ENCODE results near the gene TEAD3.

Gene TEAD3

DNA sequence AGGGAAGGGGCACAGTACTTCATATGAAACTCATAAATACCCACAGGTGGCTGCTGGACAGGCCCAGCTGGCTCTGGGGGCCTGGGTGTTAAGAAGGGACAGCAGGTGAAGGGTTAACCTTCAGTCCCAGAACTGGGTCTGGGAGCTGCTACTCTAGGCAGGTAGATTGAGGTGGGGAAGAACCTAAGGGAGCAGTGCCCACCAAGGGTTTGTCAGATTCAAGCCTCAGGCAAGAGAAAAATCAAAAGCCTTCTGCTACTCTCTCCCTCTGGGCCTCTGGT is 23.1 kb downstream of the TEAD3 start:
- DNase-seq: no peak

GRCh38 chr6:35473075-35473849 is 23.6 kb downstream of the TEAD3 start:
- DNase-seq: no peak

- DNase-seq: no peak
These were observed 25.0 kb downstream of the TEAD3 start for GRCh38 chr6:35471836-35472345.

DNA sequence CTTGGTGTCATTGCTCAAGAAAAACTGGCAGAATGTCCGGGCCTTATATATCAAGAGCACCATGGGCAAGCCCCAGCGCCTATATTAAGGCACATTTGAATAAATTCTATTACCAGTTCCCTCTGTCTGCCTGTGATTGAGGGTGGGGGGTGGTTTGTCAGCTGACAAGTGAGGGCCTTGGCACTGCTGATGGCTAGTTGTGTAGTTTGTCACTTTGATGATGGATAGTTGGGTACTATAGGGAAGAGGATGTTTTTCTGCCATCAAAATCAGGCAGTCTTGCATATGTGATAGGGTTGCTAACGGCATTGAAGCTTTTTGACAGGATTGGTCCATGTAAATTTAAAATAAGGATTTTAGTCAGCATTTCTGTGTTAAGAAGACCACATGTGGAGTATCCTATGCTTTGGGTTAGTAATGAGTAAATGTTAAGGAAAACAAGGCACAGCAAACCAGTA is 26.2 kb downstream of the TEAD3 start:
- DNase-seq: no peak

GRCh38 chr6:35469751-35470662 is 26.9 kb downstream of the TEAD3 start:
- no peak for DNase-seq

GRCh38 chr6:35468980-35469750 is 27.7 kb downstream of the TEAD3 start:
- DNase-seq: no peak

GRCh38 chr6:35468181-35468979 is 28.5 kb downstream of the TEAD3 start, which contains the start of gene RPL10A:
Gene RPL10A, plus strand, starts transcription at chr6:35468401. Its CDS starts 34 bp downstream, at chr6:35468435.
- peak; percentile 81 for DNase-seq

DNA sequence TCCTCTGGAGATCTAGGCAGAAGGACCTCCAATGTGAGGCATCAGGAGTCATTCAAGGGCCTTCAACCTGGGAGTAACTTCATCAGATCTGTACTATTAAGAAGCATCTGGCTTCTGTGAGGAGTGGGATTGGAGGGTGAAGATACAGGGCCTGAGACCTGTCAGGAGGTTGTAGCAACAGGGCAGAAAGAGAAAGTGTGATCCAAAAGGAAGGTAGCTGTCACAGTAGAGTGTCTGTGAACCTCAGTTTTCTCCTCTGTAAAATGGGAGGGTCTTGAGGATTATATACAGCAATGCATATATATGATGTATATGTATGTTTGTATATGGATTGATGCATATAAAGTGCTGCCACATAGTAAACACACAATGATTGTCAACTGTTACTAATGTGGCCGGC is 31.2 kb downstream of the TEAD3 start:
- no peak for DNase-seq

DNA sequence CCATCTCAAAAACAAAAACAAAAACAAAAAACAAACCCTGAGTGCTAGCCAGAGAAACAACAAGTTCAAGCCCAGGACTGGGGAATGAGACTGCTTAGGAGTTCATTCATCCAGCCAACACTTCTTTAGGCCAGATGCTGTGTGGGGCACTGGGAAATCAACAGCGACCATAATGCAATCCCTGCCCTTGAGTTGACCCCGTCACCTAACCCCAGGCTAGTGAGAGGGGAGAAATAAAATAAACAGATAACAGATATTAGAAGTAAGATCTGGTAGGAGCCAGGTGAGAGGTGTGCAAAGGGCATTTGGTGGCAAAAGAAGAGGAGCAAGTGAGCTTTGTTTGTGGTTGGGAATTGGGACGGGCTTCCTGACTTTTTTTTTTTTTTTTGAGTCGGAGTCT is 33.6 kb downstream of the TEAD3 start:
- no peak for DNase-seq

DNA sequence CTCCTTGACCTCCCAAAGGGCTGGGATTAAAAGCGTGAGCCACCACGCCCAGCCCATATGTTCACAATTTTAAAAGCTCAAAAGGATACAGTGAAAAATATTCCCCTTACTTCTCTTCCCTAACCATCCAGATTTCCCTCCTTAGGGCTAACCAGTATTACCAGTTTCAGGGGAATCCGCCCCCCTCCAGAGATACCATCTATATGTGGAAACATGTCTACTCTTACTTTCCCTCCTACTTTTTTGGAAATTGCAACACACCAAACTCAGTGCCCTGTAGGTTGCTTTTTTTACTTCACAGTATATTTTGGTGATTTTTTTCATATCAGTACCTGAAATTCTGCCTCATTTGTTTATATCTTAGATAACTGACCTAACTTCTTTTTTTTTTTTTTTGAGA is 35.6 kb downstream of the TEAD3 start:
- no peak for DNase-seq

DNA sequence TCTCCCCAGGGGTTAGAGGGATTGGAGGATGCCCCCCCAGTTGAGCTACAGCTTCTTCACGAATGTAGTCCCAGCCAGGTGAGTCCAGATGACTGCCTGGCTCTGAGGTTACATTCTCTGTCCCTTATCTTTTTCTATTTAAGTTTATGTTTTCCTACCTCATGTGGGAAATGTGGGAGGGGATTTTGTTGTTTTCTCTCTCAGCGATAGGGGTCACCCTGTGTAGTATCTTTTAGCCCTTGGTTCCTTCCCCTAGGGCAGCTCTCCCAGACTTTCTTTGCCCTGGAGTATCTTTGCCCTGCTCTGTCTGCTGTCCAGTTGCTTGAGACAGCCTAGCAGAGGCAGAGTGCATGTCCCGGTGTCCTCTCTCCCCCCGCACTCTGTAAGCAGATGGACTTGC is 39.0 kb downstream of the TEAD3 start:
- DNase-seq: no peak

DNA sequence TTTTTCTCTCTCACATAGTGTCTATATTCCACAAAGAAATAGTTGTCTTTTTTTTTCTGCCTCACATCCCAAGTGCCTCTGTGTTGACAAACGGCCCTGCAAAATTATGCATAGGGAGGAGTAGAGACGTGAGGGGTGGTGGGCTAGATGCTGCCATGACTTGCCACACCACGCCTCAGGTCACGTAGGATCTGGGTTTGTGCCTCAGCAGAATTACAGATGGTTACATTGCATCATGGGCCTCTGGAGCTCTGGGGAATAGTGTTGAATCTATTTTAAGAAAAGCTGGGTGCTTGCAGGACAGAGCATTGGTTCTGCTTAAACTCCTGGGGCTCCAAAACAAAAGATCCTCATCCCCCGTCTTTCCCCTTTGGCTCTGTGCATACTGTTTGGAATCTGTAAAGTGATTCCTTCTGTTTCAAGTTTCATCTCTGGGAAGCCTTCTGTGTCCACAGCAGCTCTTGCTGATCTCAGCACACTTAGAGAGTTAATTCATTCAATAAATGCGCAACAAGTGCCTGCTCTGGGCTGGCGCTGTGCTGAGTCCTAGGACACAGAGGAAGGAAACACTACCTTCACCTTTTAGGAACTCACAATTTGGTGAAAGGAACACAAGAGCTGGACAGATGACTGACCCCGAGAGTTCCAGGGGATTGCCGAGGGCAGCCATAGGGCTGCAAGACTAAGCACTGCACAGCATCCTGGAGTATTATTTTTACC is 42.3 kb downstream of the TEAD3 start:
- DNase-seq: no peak

GRCh38 chr6:35453236-35453635 is 43.6 kb downstream of the TEAD3 start:
- no peak for DNase-seq

DNA sequence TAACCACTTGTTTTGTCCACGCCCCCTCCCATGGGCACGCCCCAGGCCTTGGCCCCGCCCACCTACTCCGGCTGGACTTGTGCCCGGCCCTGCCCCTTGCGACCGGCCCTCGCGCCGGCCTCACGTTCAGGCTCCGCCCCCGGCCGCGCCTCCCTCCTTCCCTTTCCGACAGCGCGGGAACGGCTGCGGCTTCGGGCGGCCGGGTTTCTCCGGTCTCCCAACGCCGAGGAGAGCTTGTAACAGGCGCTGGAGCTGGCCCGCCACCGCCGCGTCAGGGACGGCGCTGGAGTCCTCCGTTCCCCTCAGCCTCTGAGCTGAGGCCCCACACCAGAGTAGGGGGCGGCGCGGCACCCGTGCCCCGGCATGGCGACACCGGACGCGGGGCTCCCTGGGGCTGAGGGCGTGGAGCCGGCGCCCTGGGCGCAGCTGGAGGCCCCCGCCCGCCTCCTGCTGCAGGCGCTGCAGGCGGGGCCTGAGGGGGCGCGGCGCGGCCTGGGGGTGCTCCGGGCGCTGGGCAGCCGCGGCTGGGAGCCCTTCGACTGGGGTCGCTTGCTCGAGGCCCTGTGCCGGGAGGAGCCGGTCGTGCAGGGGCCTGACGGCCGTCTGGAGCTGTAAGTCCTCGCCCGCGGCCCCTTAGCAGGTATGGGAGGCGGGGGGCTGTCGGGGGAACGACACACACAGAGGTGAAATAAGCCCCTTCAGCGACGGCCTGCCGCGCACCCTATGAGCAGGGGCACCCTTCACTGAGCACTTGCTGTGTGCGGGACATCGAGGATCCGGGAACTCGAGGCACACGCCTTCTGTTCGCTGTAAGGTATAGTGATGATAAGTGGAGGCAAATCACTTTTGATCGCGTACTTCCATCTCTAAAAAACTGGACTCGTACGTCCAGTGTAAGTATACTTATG is 44.4 kb downstream of the TEAD3 start, which contains the start of gene FANCE:
FANCE (plus strand) TSS at position 156 of the 908 bp plus-strand sequence; CDS start at position 364, 208 bp downstream.
- DNase-seq: peak; percentile 83

GRCh38 chr6:35451354-35452182 is 45.3 kb downstream of the TEAD3 start:
- no peak for DNase-seq

DNA sequence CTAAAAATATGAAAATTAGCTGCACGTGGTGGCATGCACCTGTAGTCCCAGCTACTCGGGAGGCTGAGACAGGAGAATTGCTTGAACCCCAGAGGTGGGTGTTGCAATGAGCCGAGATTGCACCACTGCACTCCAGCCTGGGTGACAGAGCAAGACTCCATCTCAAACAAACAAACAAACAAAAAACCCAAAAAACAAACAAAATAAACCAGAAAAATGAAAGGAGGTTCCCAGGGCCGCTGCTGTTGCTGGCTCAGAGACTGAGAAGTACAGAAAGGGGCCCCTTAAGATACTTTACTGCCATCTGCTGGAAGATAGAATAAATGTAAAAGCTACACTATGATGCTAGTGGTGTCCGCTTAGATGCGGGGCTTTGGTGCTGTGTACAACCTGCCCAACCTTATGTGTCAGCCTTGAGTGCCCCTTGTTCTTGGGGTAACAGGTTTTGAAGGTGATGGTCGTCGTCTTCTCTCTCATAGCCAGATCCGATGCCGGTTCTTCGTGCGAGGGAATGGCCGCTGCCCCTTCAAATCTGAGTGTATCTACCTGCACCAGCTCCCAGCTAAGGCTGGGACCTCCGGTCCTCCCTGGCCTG is 47.5 kb downstream of the TEAD3 start:
- peak; percentile 72 for DNase-seq

GRCh38 chr6:35448191-35448590 is 48.7 kb downstream of the TEAD3 start:
- DNase-seq: no peak

DNA sequence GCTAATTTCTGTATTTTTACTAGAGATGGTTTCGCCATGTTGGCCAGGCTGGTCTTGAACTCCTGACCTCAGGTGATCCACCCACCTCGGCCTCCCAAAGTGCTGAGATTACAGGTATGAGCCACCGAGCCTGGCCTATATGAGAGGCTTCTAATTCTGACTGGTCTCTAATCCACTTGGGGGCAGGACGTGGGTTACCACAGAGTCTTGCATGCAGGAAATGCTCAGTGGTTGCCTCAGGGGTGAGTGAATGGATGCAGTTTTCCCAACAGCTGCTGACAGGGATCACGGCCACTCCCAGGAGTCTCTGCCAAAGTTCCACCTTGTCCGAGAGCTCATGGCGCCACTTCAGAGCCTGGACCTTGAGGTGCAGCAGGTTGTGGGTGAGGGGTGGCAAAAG is 51.2 kb downstream of the TEAD3 start:
- DNase-seq: no peak

Data from 8988T (cell line).